ENCODE data around the gene C5orf58.
A peak's percentile ranks its signal among the peaks of the same experiment; 100 is the strongest.

C5orf58 gene

DNA sequence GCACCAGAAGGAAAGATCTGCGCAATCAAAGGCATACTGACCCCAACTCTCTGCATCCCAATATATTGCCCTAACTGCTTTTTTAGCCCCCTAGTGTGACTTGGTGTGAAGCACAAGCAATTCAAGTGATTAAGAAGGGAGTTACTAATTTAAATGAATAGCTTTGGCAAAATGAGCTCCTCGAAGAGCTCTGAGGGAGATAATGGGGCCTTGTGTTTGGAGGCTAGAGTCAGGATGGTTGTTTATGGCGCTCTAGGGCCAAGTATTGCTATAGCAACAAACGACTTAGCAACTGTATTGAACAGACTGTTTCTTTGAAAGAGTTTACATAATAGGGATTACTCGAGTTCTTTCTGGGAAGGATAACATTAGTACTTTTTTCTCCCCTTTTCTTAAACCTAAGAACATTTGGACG, 11.5 kb upstream of the C5orf58 start:
- DNase-seq (ENCODE audit: low read depth) = peak; percentile 16
- no peak overlapping the region for H3K4me3 ChIP-seq (ENCODE audit: low read depth, low read length)
- TF ChIP-seq, protein P1, sequence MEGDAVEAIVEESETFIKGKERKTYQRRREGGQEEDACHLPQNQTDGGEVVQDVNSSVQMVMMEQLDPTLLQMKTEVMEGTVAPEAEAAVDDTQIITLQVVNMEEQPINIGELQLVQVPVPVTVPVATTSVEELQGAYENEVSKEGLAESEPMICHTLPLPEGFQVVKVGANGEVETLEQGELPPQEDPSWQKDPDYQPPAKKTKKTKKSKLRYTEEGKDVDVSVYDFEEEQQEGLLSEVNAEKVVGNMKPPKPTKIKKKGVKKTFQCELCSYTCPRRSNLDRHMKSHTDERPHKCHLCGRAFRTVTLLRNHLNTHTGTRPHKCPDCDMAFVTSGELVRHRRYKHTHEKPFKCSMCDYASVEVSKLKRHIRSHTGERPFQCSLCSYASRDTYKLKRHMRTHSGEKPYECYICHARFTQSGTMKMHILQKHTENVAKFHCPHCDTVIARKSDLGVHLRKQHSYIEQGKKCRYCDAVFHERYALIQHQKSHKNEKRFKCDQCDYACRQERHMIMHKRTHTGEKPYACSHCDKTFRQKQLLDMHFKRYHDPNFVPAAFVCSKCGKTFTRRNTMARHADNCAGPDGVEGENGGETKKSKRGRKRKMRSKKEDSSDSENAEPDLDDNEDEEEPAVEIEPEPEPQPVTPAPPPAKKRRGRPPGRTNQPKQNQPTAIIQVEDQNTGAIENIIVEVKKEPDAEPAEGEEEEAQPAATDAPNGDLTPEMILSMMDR (conservative IDR thresholded peaks at IDR 0.05; ENCODE audit: low read depth, low read length) = peak; percentile 31

DNA sequence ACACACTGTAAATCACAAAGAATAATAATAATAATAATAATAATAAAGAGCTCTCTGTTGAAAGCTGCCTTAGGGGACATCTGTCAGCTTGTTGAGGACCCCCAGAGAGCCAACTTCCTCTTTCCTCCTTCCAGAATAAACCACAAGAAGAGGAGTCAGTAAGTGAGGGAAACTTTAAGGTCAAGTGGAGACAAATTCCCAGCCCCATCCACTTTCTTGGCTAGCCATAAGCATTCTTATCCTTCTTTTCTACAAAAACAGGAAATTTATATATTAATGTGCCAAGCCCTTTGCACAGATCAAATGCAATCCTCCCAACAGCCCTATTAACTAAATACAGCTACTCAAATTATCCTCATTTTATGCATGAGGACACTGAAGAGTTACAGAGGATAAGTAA, 9.4 kb upstream of the C5orf58 start:
- TF ChIP-seq, protein P1 (conservative IDR thresholded peaks at IDR 0.05; ENCODE audit: low read depth, low read length) = no peak
- no peak for DNase-seq (ENCODE audit: low read depth)
- H3K4me3 ChIP-seq (ENCODE audit: low read depth, low read length) = no peak overlapping the region

DNA sequence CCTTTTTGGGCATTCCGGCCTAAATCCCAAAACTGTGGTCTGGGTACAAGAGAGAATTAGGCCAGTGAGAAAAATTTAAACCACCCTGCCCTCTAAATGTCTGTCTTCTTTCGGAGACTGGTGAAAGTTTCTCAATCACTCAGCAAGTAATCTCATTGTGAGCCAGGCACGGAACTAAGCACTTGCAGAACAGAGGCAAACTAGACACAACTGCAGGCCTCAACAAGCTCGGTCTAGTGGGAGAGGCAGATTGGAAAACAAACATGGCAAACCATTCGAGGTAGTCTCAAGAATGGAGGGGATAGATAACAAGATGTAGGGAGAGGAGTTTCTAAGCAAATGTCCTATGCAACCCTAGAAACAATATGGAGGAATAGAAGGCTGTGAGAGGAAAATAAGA, 8.9 kb upstream of the C5orf58 start:
- TF ChIP-seq, protein P1 (conservative IDR thresholded peaks at IDR 0.05; ENCODE audit: low read depth, low read length) = no peak
- no peak overlapping the region for H3K4me3 ChIP-seq (ENCODE audit: low read depth, low read length)
- no peak for DNase-seq (ENCODE audit: low read depth)

DNA sequence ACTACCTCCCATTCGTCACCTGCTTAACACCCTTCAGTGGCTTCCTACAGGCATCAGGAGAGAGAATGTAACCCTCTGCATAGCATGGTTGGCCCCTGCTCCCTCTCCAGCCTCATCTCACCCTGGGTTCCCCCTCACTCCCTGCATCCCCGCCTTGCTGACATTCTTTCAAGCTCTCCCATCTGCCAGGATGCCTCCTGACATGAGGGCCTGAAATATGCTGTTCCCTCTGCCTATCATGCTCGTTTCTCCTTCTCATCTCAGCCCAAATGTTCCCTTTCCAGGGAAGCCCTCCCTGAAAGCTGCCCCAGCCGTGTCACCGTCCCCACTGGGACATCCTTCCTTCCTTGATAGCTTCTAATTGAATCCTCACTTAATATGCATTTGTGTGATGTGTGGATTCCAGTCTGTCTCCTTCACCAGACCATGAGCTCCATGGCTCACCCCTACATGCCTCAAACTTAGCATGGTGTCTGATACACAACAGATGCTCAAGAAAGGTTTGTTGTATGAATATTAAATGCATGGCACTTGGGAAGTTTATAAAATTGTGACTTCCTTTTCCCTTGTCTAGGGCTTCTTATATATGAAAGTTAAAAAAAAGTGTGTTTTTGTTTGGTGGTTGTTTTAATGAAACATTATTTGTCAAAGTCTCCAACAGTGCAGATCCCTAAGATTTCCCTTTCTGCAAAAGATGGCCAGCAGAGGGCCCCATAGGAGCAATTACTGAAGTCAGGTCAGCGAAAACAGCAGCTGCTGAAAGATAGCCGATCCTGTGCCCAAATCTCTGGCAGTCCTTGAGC, 7.3 kb upstream of the C5orf58 start:
- no peak overlapping the region for H3K4me3 ChIP-seq (ENCODE audit: low read depth, low read length)
- DNase-seq (ENCODE audit: low read depth) = peak; percentile 83
- TF ChIP-seq, protein P1 (conservative IDR thresholded peaks at IDR 0.05; ENCODE audit: low read depth, low read length) = peak; percentile 89

DNA sequence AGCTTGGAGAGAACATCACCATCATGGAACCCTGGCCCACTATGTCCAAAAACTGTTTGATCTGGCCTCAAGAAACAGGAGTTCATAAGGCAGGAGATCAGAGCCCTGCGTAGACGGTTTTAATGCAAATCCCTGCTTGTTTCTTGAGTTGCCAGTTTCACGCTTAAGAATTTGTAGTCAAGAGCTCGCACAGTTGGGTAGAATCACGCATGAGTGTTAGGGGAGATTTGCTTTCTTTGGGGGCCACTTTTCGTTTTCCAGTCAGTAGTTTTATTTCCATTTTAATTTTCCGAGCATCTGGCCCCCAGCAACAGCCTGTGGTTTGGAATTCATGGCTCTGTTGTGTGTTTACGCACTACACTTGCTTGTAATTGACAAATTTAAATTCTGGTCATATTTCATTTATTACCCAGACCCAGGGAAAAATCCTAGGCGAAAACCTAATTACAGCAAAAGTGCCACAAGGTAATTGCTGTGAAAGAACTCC, 6.6 kb upstream of the C5orf58 start:
- no peak overlapping the region for H3K4me3 ChIP-seq (ENCODE audit: low read depth, low read length)
- no peak for DNase-seq (ENCODE audit: low read depth)
- TF ChIP-seq, protein P1 (conservative IDR thresholded peaks at IDR 0.05; ENCODE audit: low read depth, low read length) = no peak

DNA sequence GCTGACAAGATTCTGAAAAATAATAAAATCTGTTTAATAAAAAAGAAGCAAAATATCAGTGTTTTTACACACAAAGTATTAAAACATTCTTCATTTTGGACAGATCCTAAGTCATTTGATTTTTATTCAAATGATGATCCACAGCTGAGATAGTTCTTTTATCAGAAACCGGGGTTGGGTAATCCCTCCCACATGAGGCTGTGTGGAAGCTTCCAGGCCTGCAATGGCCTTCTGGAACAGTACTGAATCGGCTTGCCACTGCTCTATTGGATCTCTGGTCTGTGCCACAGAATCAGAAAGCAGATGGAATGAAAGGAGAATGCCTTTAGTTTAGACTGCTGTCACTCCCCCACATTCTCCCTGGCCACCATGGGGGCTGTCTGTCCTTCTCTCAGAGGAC, 6.1 kb upstream of the C5orf58 start:
- DNase-seq (ENCODE audit: low read depth) = no peak
- H3K4me3 ChIP-seq (ENCODE audit: low read depth, low read length) = no peak overlapping the region
- TF ChIP-seq, protein P1 (conservative IDR thresholded peaks at IDR 0.05; ENCODE audit: low read depth, low read length) = no peak
